IPS DF 4.7 (cell line): ENCODE measurements around the gene CTDSP1.

Experiments used
- DNase-seq: peaks from one replicate; pipeline ENCODE4 v3.0.0-alpha.2; 2013; ENCODE audit warnings: low spot score; ENCODE audit errors: extremely low read depth

The CTDSP1 gene

DNA sequence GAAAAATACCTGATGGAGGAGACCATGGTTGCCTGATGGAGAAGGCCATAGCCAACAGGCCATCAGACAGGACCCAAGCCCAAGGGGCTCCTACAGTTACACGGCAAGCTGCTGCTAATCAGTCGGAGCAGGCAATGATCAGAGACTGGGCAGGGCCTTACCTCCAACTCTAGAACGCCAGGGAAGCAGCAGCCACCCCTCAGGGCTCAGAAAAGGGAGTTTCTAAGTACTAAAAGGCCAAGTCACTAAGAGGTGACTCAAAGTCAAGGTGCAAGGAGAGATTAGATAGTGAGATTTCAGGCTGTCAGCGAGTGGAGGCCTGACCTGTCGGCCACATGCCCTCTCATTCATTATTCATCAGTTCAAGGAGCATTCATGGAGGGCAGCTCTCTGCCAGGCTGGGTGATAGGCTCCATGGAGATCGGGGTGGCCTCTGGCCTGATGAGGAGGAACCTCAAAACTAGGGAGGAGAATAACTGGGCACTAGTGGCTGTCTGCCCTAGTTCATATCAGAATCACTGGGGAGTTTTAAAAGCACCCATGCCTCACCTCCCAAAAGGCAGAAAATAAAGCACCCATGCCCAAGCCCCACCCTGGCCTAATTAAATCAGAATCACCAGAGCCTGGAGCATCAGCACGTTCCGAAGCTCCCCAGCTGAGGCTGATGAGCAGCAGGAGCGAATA is 22.9 kb downstream of the CTDSP1 start:
- DNase-seq, result no peak

DNA sequence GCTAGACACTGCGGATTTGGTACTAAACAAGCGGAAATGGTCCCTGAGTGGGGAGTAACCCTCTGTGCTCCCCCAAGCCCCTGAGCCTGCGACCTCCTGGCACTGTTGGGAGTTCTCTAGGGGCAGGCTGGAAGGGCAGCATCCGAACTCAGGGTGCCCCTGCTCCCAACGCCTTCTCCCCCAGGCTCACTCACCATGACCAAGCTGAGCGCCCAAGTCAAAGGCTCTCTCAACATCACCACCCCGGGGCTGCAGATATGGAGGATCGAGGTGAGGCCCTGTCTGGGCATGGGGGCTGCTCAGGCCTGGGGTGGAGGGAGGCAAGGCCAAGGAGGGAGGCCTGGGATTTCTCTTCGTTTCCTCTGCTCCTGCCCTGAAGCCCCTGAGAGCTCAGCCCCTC is 23.9 kb downstream of the CTDSP1 start:
- no peak for DNase-seq

DNA sequence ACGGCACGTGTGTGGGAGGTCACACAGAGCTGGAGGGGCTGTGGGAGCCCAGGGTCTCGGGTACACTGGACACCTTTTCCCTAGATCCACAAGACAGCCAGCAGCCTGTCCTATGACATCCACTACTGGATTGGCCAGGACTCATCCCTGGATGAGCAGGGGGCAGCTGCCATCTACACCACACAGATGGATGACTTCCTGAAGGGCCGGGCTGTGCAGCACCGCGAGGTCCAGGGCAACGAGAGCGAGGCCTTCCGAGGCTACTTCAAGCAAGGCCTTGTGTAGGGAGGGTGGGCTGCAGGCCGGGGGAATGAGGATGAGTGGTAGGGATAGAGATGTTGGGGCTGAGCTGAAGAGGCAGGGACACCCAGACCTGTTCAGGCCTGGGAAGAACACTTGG is 25.9 kb downstream of the CTDSP1 start:
- DNase-seq, result no peak

DNA sequence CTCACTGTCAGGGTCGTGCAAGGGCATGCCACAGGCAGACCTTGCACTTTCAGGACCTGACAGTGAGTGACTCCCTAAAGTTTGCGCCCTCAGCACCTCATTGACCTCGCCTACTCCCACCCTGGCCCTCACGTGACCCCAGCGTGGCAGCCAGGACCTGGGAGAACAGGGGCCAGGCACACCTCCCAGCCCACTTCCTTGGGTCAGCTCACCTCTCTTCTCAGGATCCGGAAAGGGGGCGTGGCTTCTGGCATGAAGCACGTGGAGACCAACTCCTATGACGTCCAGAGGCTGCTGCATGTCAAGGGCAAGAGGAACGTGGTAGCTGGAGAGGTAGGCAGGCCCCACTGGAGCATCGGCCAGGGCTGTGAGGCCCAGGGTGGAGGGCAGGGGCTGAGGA is 28.1 kb downstream of the CTDSP1 start:
- no peak for DNase-seq

DNA sequence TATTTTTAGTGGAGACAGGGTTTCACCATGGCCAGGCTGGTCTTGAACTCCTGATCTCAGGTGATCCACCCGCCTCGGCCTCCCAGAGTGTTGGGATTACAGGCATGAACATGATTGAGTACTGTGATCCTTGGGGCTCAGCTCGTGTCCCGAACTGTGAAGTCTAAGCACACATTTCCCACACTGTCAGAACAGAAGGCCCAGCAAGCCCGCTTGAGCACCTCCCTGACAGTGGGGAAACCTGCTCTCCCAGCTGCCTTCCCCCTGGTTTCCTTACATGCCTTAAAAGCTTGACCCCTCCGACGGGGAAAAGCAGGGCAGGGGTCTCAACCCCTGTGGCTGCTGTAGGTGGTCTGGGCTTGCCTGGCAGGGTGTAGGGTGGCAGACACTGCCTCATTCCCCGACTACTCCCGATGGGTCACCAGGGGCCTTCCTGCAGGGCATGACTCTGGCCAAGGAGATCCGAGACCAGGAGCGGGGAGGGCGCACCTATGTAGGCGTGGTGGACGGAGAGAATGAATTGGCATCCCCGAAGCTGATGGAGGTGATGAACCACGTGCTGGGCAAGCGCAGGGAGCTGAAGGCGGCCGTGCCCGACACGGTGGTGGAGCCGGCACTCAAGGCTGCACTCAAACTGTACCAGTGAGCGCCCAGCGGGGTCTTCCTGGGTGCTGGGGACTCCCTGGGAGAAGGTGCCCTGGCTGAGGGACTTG is 29.3 kb downstream of the CTDSP1 start:
- no peak for DNase-seq

DNA sequence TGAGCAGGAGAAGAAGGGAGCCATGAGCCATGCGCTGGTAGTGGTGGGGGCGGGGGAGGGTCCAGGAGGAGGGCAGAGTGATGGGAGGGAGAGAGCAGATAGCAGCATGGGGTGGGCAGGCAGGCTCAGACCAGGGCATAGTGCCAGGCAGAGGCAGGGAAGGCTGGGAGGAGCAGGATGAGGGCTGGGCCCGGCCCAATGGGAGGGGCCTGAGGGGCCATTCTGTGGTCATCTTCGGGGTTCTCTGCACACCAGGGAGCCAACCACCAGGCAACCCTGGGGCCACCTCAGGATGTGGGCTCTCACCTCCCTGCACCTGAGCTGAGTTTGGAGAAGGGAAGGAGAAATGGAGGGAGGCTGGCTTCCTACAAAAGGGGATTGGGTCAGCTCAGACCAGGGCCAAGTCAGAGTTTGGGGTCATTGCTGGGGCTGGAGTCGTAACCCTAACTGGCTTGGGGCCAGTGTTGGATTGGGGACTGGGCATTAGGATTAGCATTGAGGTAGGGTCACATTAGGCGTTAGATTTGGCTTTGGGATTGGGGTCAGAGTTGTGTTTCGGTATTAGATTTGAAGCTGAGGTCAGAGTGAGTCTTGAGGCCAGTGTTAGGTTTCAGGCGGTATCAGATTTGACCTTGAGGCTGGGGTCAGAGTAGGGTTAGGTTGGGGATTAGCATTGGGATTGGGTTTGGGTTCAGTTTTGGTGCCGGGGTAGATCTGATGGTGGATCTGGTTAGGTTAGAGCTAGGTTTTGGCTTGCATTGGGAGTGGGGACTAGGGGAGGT is 30.4 kb downstream of the CTDSP1 start:
- no peak for DNase-seq

DNA sequence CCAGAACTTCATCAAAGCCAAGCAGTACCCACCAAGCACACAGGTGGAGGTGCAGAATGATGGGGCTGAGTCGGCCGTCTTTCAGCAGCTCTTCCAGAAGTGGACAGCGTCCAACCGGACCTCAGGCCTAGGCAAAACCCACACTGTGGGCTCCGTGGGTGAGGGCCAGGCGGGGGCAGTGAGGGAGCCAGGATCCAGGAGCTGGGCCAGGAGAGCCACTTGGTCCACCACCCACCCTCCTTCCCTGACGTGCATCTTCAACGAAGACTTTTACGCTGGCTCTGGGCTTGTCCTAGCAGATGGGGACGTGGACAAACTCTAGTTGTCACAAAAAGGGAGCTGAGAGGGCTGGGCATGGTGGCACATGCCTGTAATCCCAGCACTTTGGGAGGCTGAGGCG is 31.1 kb downstream of the CTDSP1 start:
- DNase-seq, result no peak

DNA sequence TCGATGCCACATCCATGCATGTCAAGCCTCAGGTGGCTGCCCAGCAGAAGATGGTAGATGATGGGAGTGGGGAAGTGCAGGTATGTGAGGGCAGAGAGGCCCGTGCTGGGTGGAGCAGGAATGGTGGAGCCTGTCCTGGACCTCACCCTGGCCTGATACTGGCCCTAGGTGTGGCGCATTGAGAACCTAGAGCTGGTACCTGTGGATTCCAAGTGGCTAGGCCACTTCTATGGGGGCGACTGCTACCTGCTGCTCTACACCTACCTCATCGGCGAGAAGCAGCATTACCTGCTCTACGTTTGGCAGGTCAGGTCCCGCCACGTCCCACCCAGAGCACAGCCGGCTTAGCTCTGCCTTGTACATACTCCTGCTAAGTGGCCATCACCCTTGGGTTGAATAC is 32.2 kb downstream of the CTDSP1 start:
- DNase-seq, result no peak

DNA sequence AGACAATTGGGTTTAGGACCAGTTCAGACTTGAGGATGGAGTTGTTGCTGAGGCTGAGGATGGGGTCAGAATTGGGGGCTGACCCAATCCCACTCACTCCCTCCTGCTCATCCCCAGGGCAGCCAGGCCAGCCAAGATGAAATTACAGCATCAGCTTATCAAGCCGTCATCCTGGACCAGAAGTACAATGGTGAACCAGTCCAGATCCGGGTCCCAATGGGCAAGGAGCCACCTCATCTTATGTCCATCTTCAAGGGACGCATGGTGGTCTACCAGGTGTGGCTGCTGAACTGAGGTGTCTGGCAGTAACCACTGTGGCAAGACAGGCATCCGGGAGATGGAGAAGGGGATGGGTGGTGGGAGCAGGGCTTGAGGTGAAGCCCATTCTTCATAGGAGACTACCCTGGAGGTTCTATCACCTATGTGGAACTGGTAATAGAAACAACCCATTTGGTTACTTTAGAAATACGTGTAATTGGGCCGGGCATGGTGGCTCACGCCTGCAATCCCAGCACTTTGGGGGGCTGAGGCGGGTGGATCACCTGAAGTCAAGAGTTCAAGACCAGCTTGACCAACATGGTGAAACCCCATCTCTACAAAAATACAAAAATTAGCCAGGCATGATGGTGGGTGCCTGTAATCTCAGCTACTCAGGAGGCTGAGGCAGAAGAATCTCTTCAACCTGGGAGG is 33.2 kb downstream of the CTDSP1 start:
- DNase-seq, result no peak

DNA sequence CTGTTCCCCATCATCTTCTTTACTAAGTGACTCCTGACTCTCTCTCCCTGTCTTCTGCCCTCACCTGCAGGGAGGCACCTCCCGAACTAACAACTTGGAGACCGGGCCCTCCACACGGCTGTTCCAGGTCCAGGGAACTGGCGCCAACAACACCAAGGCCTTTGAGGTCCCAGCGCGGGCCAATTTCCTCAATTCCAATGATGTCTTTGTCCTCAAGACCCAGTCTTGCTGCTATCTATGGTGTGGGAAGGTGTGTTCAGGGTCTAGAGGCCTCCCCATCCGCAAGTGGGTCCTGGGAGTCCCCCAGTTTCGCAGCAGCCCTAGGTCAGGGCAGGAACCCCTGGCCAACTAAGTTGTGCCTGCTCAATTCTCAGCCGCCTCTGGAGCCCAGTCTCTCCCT is 34.8 kb downstream of the CTDSP1 start:
- DNase-seq, result no peak

DNA sequence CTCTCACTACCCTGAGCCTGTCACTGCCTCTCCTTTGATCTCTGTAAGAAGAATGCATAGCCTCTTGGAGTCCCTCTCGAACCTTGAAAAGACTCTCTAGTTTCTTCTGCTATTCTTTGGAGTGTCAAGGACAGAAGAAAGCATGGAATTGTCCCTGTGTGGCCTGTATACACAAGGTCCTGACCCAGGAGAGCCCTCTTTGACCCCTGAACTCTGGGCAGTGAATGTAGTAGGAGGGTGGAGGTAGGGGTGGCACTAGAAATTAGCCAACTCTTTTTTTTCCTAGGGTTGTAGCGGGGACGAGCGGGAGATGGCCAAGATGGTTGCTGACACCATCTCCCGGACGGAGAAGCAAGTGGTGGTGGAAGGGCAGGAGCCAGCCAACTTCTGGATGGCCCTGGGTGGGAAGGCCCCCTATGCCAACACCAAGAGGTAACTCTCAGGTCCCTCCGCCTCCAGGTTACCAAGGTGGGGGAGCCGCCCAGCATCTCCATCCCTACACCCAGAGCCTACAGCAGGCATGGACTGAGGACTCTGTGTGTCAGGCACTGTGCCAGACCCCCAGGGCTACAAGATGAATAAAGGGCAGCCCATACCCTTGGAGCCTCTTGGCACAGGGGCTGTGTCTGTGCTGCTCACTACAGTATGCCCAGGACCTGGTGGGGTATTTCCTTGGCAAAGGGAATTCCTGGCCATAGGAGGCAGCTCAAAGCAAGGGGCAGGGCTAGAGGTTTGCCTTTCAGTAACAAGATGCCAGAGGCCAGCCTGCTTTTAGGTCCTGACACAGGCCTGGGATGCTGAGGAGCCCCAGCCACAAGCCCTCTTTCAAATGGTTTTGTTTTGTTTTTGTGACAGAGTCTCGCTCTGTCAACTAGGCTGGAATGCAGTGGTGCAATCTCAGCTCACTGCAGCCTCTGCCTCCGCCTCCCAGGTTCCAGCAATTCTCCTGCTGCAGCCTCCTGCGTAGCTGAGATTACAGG is 35.6 kb downstream of the CTDSP1 start:
- DNase-seq, result no peak

DNA sequence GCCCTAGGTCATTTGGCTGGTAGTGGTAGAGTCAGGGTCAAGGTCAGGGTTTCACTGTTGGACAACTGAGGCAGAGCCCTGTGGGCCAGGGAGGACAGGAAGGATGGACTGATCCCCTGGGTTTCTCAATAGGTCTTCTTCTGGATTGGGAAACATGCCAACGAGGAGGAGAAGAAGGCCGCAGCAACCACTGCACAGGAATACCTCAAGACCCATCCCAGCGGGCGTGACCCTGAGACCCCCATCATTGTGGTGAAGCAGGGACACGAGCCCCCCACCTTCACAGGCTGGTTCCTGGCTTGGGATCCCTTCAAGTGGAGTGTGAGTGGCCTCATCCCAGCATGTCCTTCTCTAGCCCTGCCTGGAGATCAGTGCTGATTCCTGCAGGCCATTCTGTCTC is 37.3 kb downstream of the CTDSP1 start:
- no peak for DNase-seq

DNA sequence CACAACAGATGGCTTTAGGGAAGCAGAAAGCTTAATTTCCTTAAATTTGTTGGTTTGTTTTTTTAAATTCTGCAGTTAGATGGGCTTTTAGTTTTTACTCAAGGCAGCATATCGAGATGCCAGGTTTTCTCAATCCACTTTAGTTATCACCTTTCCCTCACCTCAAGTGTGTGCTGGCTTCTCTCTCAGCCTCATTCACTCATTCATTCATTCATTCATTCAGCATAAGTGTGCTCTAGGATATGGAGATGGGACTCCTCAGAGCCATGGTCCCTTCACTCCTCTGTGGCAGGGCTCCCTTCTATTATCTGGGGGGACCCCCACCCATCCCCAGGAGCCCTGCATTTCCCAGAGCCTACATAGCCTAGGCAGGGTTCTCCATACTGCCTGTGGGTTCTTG is 38.3 kb downstream of the CTDSP1 start:
- DNase-seq, result no peak

DNA sequence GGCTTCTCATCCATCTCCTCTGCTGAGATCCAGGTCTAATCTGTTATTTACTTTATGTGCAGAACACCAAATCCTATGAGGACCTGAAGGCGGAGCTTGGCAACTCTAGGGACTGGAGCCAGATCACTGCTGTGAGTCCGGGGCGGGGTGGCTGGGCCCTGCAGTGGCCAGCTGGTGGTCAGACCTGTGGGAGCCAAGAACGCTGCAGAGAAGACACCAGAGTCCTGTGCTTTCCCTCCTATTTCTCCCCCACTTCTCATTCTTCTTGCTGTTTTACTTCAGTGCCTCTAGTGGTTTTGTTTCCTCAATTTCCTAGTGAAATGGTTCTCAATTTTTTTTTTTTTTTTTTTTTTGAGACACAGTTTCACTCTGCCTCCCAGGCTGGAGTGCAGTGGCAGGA is 38.9 kb downstream of the CTDSP1 start:
- DNase-seq, result no peak

DNA sequence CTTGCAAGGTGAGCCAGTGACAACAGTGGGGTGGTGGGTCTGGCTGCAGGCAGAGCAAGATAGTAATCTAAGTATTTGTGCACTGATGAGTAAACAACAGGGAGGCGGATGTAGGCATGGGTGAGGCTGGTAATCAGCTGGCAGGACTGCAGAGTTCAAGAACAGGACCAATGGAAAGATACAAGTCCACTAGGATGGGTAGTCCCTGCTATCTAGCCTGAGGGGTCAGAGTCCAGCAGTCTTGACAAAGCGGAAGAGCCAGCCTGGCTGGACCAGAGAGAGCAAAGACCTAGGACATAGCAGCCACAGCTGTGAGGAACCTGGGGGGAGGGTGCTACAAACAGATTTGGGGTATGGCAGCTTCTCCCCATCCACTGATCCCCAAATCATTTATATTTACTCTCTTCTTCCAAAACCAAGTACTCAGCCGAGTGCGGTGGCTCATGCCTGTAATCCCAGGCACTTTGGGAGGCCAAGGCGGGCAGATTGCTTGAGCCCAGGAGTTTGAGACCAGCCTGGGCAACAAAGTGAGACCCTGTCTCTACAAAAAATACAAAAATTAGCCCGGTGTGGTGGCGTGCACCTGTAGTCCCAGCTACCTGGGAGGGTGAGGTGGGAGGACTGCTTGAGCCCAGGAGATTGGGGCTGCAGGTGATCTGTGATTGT is 45.2 kb downstream of the CTDSP1 start:
- no peak for DNase-seq

DNA sequence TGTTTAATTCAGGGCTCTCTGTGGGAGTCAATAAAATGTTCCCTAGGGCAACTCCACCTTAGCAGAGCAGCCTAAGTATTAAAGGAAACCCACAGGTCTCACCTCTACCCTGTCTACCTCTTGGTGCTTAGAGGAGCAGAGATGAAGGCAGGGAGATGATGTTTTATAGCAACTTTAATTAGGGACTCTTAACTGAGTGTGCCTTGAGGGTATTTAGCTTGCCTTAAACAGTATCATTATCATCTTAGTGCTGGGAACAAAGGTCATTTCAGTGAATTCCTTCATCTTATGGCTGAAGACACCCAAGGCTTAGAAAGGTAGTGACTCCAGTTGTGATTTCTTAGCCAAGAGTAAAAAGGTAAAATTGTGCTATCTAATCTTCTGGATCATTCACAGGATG is 45.9 kb downstream of the CTDSP1 start:
- DNase-seq, result no peak

DNA sequence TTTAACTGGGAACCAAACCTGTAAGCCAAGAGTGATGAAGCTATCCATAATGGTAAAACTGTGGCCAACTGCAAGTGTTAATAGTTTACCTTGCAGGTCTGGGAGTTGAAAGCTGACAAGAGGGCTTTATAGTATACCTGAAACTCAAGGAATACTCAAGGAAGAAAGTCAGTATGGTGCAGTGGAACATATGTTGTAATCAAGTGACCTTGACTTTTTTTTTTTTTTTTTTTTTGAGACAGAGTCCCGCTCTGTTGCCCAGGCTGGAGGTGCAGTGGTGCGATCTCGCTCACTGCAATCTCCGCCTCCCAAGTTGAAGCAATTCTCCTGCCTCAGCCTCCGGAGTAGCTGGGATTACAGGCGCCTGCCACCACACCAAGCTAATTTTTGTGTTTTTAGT is 46.9 kb downstream of the CTDSP1 start:
- DNase-seq, result no peak

DNA sequence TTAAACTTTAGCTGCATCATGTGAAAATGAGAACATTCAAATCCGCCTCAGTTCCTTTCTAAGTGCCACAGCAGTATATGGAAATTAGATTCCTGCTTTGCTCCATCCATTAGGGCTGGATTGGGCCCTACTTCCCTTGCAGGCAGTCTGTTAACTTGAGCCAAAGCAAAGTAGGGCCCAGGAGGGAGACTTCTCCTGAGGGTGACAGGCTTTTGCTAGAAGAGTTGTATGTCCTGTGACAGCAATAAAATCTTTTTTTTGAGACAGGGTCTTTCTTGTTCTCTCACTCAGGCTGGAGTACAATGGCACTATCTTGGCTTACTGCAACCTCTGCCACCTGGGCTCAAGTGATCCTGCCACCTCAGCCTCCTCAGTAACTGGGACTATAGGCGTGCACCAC is 47.4 kb downstream of the CTDSP1 start:
- DNase-seq, result no peak

DNA sequence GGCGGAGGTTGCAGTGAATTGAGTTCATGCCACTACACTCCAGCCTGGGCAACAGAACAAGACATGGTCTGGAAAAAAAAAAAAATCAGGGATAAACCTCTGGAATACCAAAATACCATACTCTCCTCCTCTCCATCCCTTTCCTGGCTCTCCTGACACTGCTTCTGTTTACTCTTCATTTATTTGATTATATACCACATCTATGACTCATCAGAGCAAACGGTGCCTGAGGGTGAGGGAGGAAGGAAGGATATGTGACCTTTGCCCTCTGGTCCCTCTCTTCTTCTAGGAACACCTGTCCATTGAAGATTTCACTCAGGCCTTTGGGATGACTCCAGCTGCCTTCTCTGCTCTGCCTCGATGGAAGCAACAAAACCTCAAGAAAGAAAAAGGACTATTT is 49.3 kb downstream of the CTDSP1 start:
- no peak for DNase-seq

DNA sequence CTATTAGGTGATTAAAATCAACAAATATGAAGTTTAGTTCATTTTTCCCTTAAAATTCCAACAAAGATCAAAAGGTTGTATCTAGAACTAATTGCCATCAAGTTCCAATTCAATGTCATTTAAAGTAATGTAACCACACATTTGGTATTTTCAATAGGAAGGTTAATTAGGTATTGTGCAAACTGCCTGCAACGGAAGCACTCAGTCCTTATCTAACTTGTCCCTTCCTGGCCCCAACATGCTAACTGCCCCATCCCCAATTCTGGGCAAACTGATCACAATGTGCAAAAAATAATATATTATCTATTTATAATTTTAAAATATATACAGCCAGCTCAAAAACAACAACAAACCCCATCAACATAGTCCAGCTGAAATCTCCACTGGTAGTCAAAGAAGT is 52.4 kb downstream of the CTDSP1 start:
- DNase-seq, result no peak
